T-cell (primary cell): ENCODE data around the gene GALNT9. TPM values are rescaled to one million over a fixed set of nuclear protein-coding genes. Genes with fewer than 3 reads are reported as not detected.
A peak's percentile ranks its signal among the peaks of the same experiment; 100 is the strongest.

ENCODE experiments used
- ATAC-seq, 4 experiments: fragments of 200-7000 bp in 3 of 4; fragments of 150-1000 bp in 1 of 4; cut with Tn5 transposase; replicated peaks in 1 of 4; 1 replicate in 3 of 4; 2 replicates in 1 of 4; pipeline ENCODE4 v1.10.0; 2021; ENCODE audit warnings: moderate library complexity in 3 of 4, mild to moderate bottlenecking in 2 of 4, moderate number of reproducible peaks in 1 of 4
- CTCF ChIA-PET, 2 donors: fragments of 300-600 bp; sonication (Branson Sonifier 250); formaldehyde crosslinking; loops; one replicate each; lab custom pipeline; 2022; ENCODE audit warnings: antibody characterized with exemption in 2 of 2; lab: Charles Lee
- POLR2A ChIA-PET, 2 donors: fragments of 300-600 bp; sonication (Branson Sonifier 250); formaldehyde crosslinking; loops; one replicate each; lab custom pipeline; 2022; ENCODE audit warnings: antibody characterized with exemption in 2 of 2; lab: Charles Lee
- DNase-seq, 35 experiments: peaks; one replicate each; pipeline versions ENCODE4 v3.0.0 to v3.0.0-alpha.2; 2013 to 2023
- H3K27ac ChIP-seq: one replicate; pipeline ENCODE4 v1.5.1; 2013; ENCODE audit warnings: low read length
- H3K27me3 ChIP-seq, 2 experiments: replicated peaks in 1 of 2; 1 replicate in 1 of 2; 2 replicates in 1 of 2; pipeline versions ENCODE4 v1.6.1 to v1.7.0; 2013; ENCODE audit warnings: low read length in 1 of 2, mixed read lengths in 1 of 2; ENCODE audit not compliant: control insufficient read depth in 2 of 2, insufficient read depth in 2 of 2; ENCODE audit errors: extremely low read depth in 1 of 2
- H3K36me3 ChIP-seq, 2 donors: 1 replicate in 1 of 2; 2 replicates in 1 of 2; pipeline versions ENCODE4 v1.6.1 to v1.7.0; 2013; ENCODE audit warnings: low read length in 1 of 2; ENCODE audit not compliant: control insufficient read depth in 2 of 2, insufficient read depth in 1 of 2; ENCODE audit errors: extremely low read depth in 1 of 2
- H3K4me1 ChIP-seq, 2 experiments: 1 replicate in 1 of 2; 2 replicates in 1 of 2; pipeline versions ENCODE4 v1.6.1 to v1.7.0; 2013; ENCODE audit warnings: low read length in 2 of 2, mixed read lengths in 1 of 2; ENCODE audit not compliant: insufficient read depth in 2 of 2, control insufficient read depth in 1 of 2; ENCODE audit errors: extremely low read depth in 1 of 2
- H3K4me3 ChIP-seq, 2 donors: 1 replicate in 1 of 2; 2 replicates in 1 of 2; pipeline versions ENCODE4 v1.5.1 to v1.7.0; 2013; ENCODE audit warnings: mild to moderate bottlenecking in 2 of 2, low read length in 1 of 2, moderate library complexity in 1 of 2; ENCODE audit not compliant: control insufficient read depth in 1 of 2; ENCODE audit errors: extremely low read depth in 1 of 2
- H3K9me3 ChIP-seq: 2 replicates; pipeline ENCODE4 v1.7.0; 2013
- H3K27ac Mint-ChIP-seq, 2 donors: one replicate each; pipeline ENCODE4 v1.8.0; 2020 to 2021; ENCODE audit warnings: mild to moderate bottlenecking in 2 of 2, mixed read lengths in 2 of 2
- H3K27me3 Mint-ChIP-seq, 2 donors: one replicate each; pipeline ENCODE4 v1.8.0; 2021 to 2022; ENCODE audit warnings: mixed read lengths in 2 of 2
- H3K36me3 Mint-ChIP-seq: one replicate; pipeline ENCODE4 v1.8.0; 2021; ENCODE audit warnings: mixed read lengths
- H3K4me1 Mint-ChIP-seq, 3 donors: one replicate each; pipeline ENCODE4 v1.8.0; 2020 to 2022; ENCODE audit warnings: mixed read lengths in 3 of 3, mild to moderate bottlenecking in 1 of 3
- H3K4me3 Mint-ChIP-seq, 3 donors: one replicate each; pipeline ENCODE4 v1.8.0; 2020 to 2022; ENCODE audit warnings: mild to moderate bottlenecking in 3 of 3, mixed read lengths in 3 of 3, moderate library complexity in 3 of 3
- H3K9me3 Mint-ChIP-seq, 3 donors: one replicate each; pipeline ENCODE4 v1.8.0; 2020 to 2022; ENCODE audit warnings: mixed read lengths in 3 of 3
- WGBS: methylation state at CpG from one replicate; pipeline ENCODE4 v1.1.5; 2013; ENCODE audit warnings: missing lambda C conversion rate; ENCODE audit not compliant: insufficient coverage; 5-methylcytosine and 5-hydroxymethylcytosine counted together
- total RNA-seq, 35 experiments: library from RNA in 6 of 35; stranded (reverse) in 6 of 35; fragments of 120-200 nt in 1 of 35; gene quantifications; one replicate each; pipeline versions ENCODE4 v1.2.1 to v1.2.4 and lab custom pipeline; 2013 to 2026

Gene GALNT9
- total RNA-seq, 5 donors from 2014 or later (not counting 1 experiment from before 2014, with no cell fraction given) = 0.72 TPM; not detected in 4

DNA sequence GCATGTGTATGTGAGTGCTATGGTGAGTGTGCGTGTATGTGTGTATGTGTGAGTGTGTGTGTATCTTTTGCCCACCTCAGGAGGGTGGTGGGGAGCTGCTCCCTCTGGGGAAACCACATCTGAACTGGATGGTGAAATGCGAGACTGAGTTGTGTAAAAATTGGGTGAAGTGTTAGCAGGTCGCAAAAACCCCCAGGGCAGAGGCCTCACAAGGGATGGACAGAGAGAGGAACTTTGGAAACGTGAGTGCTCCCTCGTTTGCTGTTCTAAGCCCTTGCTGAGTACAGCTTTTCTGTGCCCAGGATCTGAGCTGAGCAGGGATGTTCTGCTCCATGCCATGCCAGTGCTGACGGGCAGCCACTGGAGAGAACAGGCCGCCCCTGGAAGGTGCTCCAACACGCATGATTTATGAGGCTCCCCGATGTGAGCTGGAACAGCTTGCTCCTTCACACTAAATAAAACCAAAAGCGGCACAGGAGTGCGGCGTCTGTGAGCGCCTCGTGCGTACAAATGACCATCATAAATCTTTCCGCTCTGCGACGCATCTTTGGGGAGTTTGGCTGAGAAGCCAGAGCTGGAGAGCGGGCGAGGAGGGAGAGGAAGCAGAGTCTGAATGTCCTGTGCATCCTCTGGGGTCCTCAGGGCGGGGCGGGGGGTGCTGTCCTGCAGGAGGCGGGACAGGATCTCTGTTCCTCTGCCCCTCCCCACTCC, 14.1 kb upstream of the GALNT9 start:
- 34% methylated on average over 14 of the region's 23 CpGs for WGBS
- no peaks in the 10 kb centered on the region for H3K9me3 ChIP-seq
- H3K36me3 ChIP-seq = no peaks in the 10 kb centered on the region
- no peak overlapping the region for H3K4me3 ChIP-seq
- peak overlapping the region in 1 of 3 donors; percentile 20 for H3K4me3 Mint-ChIP-seq
- peaks cover 0 to 5% of the 10 kb centered on the region in 2 experiments for H3K4me1 ChIP-seq
- DNase-seq = no peak
- H3K36me3 Mint-ChIP-seq = no peaks in the 10 kb centered on the region
- ChIA-PET POLR2A (no interaction called here), CTCF (no interaction called here)
- H3K9me3 Mint-ChIP-seq = no peaks in the 10 kb centered on the region
- peaks cover 0 to 17% of the 10 kb centered on the region in 2 donors for H3K27me3 Mint-ChIP-seq
- peaks cover 10 to 16% (median 12%) of the 10 kb centered on the region in 3 donors for H3K4me1 Mint-ChIP-seq
- H3K27ac ChIP-seq = no peak overlapping the region
- peaks cover 0 to 42% of the 10 kb centered on the region in 2 experiments for H3K27me3 ChIP-seq
- H3K27ac Mint-ChIP-seq = no peak overlapping the region
- no peak for ATAC-seq

DNA sequence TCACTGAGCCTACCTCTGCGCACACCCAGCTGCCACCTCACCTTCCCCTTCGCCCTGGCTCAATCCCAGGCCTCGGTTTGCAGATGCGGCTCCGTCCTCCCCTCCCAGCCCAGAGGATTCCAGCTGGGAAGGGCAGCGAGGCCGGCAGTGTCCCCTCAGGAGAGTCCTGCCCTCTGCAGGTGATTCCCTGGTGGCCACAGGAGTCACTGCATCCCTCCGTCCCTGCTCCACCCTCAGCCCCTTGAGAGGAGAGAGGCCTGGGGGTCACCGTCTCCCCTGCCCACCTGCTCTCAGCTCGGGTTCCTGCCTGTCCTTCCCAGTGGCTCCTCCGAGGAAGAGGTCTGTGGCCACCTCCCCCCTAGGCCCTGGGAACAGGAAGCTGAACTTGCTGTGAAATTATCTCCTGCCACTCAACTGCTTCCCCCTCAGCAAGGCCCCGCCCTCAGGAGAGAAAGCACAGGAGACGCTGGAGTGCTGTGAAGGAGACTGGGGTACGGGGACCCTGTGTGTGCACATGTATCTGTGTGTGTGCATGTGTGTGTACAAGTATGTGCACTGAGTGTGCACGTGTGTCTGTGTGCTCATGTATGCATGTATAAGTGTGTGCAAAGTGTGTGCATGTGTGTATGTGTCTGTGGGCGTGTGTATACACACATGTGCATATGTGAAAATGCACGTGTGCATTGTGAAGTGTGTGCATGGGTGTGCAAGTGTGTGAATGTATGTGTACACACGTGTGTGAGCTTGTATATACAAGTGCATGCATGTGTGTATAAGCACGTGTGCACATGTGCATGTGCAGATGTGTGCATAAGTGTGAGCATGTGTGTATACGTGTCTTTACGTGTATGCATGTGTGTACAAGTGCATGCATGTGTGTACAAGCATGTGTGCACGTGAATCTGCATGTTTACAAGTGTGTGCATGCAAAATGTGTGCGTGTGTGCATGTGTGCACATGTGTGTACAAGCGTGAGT, 13.2 kb upstream of the GALNT9 start:
- H3K36me3 ChIP-seq = no peaks in the 10 kb centered on the region
- no peak overlapping the region for H3K27ac ChIP-seq
- peaks cover 10 to 16% (median 12%) of the 10 kb centered on the region in 3 donors for H3K4me1 Mint-ChIP-seq
- H3K36me3 Mint-ChIP-seq = no peaks in the 10 kb centered on the region
- H3K9me3 Mint-ChIP-seq = no peaks in the 10 kb centered on the region
- DNase-seq (peak in 2 of 35 experiments; percentile 8 to 16), ATAC-seq (peak in 1 of 4 experiments; percentile 52)
- WGBS = 53% methylated on average over 22 of the region's 24 CpGs
- no peak overlapping the region for H3K4me3 ChIP-seq
- peak overlapping the region in 1 of 3 donors; percentile 20 for H3K4me3 Mint-ChIP-seq
- H3K27me3 Mint-ChIP-seq = peaks cover 0 to 13% of the 10 kb centered on the region in 2 donors
- CTCF ChIA-PET = no interaction called here
- H3K27ac Mint-ChIP-seq = no peak overlapping the region
- peaks cover 0 to 5% of the 10 kb centered on the region in 2 experiments for H3K4me1 ChIP-seq
- POLR2A ChIA-PET = no interaction called here
- peaks cover 0 to 48% of the 10 kb centered on the region in 2 experiments for H3K27me3 ChIP-seq
- no peaks in the 10 kb centered on the region for H3K9me3 ChIP-seq

DNA sequence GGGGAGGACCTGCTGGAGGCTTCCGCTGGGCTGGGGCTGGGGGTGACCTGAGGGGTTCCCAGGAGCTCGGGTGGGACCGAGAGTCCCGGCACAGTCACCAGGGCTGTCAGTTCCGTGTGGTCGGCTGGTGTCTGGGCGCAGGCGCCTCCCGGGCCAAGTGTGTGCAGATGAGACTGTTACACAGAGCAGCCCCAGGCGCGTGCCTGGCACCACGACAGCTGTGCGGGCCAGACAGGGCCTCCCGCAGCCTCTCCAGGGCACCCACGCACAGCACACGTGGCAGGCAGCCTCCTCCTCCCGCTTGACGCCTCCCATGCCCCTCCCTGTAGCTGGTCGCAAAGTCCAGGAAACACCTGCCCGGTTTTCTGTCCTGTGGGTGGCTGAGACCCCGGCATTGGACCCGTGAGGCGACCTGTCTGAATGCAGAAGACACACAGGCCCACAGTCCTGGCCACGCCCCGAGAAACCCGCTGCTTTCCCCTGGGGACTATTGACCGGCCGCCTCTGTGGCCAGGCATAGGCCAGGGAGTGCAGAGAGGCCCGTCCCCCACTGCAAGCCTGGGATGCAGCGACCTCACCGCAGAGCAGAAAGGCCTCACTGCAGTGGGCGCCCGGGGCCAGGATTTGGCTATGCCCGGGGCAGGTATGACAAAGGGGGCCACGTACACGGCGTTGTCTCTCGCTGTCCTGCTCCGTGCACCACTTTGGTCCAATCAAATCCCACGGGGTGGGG, 12.1 kb upstream of the GALNT9 start:
- H3K36me3 ChIP-seq = no peaks in the 10 kb centered on the region
- CTCF ChIA-PET = no interaction called here

DNA sequence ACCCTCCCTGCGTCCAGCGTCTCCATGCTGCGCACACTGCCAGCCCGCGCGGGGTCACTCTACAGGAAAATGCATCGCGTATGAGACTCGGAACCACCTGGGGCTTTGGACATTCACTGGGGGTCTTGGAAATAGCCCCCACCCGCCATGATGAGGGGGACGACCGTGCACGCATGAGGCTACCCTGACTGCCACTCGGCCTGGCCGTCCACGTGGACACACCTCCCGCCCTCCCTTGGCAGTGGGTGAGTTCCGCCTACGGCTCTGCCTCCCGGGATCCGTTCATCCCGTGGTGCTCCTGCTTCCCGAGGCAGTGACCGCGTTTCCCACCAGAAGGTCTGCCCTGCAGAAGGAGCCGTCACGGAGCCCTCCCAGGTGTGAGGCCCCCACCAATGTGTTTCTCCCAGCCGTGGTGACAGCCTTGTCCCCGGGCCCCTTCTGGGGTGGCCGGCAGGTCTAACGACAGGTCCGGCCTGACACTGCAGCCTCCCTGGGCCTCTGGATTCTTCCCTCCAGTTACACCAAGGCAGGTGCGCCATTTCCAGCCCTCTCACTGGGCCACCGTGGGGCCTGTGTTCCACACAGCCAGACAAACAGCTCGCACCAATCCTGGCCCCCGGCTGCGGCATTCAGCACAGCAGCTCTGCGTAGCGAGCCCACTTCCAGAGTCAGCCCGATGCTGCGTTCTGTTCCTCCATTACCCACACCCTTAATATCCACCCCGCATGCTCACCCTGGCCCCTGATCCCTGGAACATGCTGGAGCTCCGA, 11.1 kb upstream of the GALNT9 start:
- no peaks in the 10 kb centered on the region for H3K36me3 Mint-ChIP-seq
- CTCF ChIA-PET = no interaction called here
- no peak overlapping the region for H3K4me3 Mint-ChIP-seq
- Histone ChIP-seq H3K27ac (no peak overlapping the region), H3K4me1 (peaks cover 0 to 5% of the 10 kb centered on the region in 2 experiments), H3K4me3 (no peak overlapping the region), H3K9me3 (no peaks in the 10 kb centered on the region), H3K36me3 (no peaks in the 10 kb centered on the region), H3K27me3 (peaks cover 0 to 54% of the 10 kb centered on the region in 2 experiments)
- ATAC-seq (no peak), DNase-seq (no peak)
- WGBS = 83% methylated on average over 42 of the region's 43 CpGs
- POLR2A ChIA-PET = no interaction called here
- H3K27ac Mint-ChIP-seq = no peak overlapping the region
- no peaks in the 10 kb centered on the region for H3K9me3 Mint-ChIP-seq
- H3K4me1 Mint-ChIP-seq = peaks cover 10 to 16% (median 12%) of the 10 kb centered on the region in 3 donors
- peaks cover 3 to 20% of the 10 kb centered on the region in 2 donors for H3K27me3 Mint-ChIP-seq

More for the DNA sequence above, 12.1 kb upstream of the GALNT9 start:
- WGBS = 79% methylated on average over 39 of the region's 40 CpGs
- no peaks in the 10 kb centered on the region for H3K36me3 Mint-ChIP-seq
- H3K4me3 ChIP-seq = no peak overlapping the region
- H3K4me3 Mint-ChIP-seq = no peak overlapping the region
- peaks cover 10 to 16% (median 12%) of the 10 kb centered on the region in 3 donors for H3K4me1 Mint-ChIP-seq
- peaks cover 0 to 18% of the 10 kb centered on the region in 2 donors for H3K27me3 Mint-ChIP-seq
- peaks cover 0 to 56% of the 10 kb centered on the region in 2 experiments for H3K27me3 ChIP-seq
- H3K9me3 Mint-ChIP-seq = no peaks in the 10 kb centered on the region
- POLR2A ChIA-PET = no interaction called here
- no peak overlapping the region for H3K27ac ChIP-seq
- ATAC-seq (no peak), DNase-seq (no peak)
- no peak overlapping the region for H3K27ac Mint-ChIP-seq
- H3K4me1 ChIP-seq = peaks cover 0 to 5% of the 10 kb centered on the region in 2 experiments
- no peaks in the 10 kb centered on the region for H3K9me3 ChIP-seq

DNA sequence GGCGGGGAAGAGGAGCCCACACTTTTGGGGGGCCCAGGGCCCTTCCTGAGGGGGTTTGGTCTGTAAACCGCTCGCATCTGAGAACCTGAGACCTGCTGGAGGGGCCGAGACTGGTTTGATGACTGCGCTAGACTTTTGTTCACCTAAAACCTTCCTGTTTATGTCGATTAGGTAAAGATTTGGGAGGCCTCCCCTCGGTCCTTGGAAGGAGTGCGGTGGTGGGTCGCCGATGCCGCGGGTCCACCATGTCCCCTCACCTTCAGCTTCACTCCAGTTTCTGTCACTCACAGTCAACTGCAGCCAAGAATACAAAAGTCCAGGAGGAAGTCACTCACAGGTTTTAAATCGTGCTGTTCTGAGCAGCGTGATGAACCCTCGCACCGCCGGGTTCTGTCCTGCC, 10.5 kb upstream of the GALNT9 start:
- ChIA-PET POLR2A (no interaction called here), CTCF (no interaction called here)
- Mint-ChIP-seq H3K36me3 (no peaks in the 10 kb centered on the region), H3K4me1 (peaks cover 10 to 16% (median 12%) of the 10 kb centered on the region in 3 donors), H3K27ac (no peak overlapping the region), H3K9me3 (no peaks in the 10 kb centered on the region), H3K27me3 (peaks cover 6 to 24% of the 10 kb centered on the region in 2 donors), H3K4me3 (no peak overlapping the region)
- Histone ChIP-seq H3K36me3 (no peaks in the 10 kb centered on the region), H3K9me3 (no peaks in the 10 kb centered on the region), H3K4me1 (peaks cover 0 to 5% of the 10 kb centered on the region in 2 experiments), H3K27ac (no peak overlapping the region), H3K4me3 (no peak overlapping the region), H3K27me3 (peaks cover 0 to 52% of the 10 kb centered on the region in 2 experiments)
- ATAC-seq (no peak), DNase-seq (no peak)
- 82% methylated on average over 11 of the region's 17 CpGs for WGBS
